A204.1 (cell line): ENCODE results near the gene CELF2.

ENCODE experiments used
- FAIRE-seq: peaks from 2 replicates; lab custom pipeline; 2012; peaks lifted over from hg19 to GRCh38; lab: Jason Lieb, UNC

Gene CELF2

DNA sequence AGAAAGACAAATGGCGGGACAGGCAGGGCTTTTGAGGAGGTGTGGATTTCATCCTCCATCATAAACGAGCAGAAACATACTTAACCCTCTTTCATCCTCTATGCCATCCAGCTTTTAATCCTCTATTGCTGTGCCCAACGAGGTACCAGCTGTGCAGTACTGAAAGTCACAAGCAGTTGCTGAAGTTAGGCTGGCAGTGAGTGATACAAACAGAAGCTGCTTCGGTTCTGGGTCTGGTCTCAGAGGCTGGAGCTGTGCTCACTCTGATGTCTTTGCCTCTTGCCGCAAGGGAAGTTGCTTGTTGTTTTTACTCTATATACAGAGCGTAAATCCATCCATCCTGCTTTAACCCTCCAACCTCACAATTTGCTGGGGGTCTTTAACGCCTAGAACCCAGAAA, 235.2 kb downstream of the CELF2 start:
- FAIRE-seq: no peak

DNA sequence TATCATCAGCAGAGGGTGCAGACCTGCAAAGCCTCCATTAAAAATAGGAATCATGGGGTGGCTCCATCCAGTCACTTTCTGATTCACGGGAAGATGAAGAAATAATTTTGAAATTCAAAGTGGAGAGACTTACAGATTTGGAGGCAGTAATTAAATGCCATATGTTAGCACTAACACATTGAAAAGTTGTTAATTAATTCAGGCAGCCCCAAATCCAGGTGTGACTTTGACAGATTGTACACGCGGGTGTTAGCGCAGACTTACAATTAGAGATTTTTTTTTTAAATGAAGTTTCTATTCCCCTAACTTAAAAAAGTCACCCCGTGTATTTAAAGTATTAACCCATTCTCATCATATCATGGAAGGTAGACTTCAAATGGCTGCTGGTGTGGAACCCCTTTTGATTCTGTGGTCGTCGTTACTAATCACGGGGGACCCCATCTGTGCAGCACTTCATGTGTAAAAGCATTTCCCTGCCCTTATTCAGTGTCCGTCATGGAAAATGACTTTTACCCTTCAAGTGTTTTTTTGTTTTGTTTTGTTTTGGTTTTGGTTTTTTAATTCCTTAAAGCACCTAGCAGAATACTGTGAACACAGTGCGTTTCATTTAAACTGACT, 235.8 kb downstream of the CELF2 start:
- FAIRE-seq: no peak

DNA sequence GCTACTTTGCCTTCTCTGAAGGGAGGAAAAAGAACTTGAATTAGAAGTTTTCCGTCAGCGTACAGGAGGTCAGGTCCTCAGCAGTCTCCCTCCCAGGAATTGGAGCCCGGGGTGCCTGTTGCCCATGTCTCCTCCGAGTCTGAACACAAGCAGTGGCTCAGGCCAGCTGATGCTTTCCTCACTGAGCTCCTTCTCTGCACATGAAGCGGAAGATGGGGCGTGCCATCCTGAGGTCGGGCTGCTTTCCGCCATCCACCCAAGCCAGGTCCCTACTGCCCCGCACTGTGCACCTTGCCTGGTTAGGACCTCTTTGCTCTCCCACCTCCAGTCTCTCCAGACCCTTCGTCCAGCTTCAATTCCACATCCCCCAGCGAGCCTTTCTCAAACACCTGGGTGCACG, 237.5 kb downstream of the CELF2 start:
- FAIRE-seq: no peak

DNA sequence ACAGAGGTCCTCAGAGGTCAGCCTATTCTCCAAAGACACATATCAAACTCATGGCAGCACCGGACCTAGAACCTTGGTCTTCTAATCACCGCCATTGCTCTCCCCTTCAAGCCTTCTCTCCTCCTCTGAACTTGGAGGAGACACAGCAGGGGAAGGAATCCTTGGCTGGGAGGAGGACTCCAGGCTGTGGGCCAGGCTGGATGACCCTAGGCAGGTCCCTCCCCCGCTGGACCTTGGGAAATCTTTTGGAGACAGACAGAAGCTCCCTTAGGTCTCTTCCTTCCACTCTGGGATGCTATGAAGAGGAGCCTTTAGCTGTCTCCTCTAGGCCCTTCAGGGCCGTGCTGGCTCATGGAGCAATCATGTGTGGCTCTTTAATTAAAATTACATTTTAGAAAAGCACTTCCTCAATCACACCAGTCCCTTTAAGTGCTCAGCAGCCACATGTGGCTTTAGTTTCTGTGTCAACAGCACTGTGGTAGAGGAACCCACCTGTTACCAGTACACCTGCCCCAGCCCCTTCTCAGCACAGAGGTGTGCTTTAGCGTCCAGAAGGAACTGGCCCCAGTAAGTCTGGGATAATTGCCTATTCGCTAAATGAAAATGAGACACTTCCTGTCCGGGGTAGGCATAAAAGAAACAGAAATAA, 238.2 kb downstream of the CELF2 start:
- FAIRE-seq: no peak

DNA sequence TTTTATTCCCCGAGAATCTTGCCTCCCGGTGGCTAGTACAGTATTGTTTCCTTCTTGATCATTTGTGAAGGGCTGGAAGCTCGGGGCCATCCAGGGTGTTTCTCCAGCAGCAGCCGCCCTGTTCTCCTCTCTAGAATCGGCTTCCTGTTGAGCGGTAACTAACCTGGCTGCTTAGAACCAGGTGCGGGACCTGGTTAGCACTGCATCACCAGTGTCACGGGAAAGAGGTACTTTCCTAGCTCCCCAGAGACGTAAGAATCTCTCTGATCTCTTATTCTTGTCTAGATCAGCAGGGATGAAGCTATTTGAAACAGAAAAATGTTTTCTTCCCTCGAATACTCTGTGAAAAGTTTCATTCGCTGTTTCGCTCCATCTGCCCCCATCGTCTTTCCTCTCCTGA, 239.2 kb downstream of the CELF2 start:
- no peak for FAIRE-seq

DNA sequence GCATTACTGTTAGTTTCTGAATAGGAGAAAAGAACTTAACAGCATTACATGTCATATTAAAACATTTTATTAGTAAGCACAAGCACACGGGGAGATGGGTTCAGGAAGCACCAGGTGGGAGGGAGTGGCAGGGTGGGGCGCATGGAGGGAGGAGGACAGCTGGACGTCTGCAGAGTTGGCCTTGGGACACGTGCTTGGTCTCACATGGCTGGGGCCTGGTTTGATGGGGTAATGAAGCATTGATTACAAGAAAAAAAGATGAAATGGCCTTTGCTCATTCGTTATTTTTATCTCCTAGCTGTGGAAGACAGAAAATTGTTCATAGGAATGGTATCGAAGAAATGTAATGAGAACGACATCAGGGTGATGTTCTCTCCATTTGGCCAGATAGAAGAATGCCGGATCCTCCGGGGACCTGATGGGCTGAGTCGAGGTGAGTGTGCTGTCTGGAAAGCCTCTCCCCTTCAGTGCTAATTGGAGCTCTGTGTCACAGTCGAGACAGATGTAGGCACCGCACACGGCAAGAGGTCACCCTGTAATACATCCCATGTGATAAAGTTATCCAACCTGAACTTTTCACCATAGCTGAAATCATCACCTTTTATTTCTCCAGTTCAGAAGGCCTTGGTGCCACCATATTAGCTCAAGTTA, 239.9 kb downstream of the CELF2 start:
- no peak for FAIRE-seq

DNA sequence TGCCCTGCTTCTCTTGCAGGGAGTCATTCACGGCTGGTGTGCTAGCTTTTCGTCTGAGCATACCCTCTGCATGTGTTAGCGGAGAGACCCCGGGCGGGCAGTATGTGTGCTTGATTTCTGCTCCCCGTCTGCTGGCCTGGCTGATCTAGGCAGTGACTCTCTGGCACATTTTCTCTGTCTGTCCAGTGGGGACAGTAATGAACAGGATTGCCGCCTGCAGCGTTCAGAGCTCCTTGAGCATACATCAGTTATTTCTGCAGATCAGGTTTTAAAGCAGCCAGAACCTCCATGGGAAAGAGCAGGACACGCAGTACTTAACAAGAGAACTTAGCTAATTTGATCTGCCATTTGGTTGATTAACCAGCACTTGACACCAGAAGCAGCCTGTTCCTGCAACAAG, 242.5 kb downstream of the CELF2 start:
- FAIRE-seq: no peak

DNA sequence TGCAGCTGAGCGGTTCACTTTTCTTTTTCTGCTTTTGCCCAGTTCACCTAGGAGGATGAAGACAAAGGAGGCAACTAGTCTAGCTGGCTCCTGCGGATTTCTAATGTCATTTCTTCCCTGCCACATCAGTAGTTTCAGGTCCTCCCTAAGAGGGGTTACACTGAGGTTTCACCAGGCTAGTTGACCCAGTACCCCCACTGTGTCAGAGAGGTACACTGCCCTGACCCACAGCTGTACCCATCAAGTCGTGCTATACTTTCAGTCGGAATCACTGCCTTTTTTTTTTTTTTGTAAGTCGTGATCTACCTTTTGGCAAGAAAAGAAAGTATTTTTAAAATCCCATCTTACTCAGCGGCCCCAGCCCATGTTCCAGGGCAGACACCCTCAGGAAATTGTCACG, 243.5 kb downstream of the CELF2 start:
- FAIRE-seq: no peak

DNA sequence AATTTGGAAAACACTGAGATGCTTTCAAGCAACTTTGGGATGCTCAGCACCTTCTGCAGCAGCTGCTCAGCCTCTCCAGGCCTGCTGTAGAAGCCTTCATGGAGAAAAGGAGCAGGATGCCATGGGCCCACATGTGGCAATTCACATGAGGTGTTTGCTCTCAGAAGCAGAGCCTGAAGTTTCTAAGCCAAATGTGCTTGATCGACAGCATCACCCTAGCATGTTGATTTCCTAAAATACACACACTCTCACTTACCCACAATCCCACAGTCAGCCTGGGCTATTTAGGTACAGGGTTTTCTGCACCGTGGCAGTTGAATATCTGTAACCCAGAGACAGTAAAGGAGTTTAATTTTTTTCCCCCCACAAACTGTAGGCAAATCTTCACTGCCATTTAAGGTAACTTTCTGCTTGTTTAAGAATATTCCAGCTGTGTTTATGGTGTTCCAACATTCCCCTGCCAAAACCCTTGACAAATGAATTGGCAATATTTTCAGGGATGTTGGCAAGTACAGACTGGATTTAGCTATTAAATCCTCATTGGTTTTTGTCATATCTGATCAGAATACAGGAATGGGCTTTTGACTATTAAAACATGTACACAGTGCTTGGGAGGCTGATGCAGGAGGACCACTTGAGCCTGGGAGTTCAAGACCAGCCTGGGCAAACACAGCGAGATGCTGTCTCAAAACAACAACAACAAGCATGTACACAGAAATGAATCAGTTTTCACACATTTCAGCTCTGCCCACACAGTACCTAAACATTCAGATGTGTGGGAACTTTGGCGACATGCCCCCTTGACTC, 244.2 kb downstream of the CELF2 start:
- no peak for FAIRE-seq

DNA sequence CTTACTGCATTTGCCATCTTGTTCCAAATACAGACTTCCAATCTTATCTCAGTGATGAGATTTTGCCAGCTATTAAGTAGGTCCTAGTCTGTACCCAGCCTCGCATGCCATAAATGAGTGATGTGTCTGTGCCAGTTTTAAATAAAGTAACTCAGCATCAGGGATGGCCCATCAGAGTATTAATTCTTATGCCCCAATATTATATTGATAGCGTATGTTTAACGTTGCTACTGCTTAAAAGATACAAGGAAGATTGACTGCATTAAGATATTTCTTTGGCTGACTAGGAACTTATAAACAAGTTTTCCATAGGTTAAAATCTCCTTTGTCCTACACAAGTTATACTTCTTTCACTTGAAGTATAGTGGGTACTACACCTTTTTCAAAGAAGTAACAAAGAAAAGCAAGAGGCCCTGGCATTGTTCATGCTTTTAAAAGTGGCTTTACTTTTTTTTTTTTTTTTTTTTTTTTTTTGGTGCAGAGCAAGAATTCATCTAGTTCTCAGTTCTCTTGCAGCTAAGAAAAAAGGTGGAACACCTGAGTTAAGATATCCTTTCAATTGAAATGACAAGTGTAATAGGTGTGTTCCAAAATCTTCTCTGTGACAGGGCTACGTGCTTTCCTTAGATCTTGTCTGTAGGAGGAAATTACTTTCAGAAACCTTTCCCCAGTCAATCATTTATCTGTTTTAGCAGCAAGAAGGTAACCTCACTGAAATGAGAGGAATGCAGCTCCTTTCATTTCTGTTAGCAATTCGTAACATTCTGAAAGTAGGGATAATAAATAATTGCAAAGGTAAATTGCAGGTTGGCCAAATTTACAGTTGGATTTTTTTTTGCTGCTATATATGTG, 245.0 kb downstream of the CELF2 start:
- no peak for FAIRE-seq

DNA sequence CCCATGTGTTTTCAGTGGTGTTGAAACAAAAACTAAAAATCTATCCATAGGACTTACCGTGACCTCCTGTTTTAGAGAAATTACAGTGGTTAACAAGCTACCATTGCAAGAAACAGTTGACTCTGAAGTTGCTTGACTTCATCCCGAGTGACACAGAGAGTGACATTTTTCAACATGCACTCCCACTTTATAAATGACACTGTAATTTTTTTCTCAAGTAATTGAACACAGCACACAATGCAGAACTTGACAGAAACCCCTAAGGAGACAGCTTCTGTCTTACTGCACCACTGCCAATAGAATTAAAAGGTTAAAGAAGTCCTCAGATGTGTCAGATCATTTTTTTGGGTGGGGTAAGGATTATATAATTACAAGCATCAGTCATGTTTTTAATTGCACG, 246.1 kb downstream of the CELF2 start:
- no peak for FAIRE-seq

DNA sequence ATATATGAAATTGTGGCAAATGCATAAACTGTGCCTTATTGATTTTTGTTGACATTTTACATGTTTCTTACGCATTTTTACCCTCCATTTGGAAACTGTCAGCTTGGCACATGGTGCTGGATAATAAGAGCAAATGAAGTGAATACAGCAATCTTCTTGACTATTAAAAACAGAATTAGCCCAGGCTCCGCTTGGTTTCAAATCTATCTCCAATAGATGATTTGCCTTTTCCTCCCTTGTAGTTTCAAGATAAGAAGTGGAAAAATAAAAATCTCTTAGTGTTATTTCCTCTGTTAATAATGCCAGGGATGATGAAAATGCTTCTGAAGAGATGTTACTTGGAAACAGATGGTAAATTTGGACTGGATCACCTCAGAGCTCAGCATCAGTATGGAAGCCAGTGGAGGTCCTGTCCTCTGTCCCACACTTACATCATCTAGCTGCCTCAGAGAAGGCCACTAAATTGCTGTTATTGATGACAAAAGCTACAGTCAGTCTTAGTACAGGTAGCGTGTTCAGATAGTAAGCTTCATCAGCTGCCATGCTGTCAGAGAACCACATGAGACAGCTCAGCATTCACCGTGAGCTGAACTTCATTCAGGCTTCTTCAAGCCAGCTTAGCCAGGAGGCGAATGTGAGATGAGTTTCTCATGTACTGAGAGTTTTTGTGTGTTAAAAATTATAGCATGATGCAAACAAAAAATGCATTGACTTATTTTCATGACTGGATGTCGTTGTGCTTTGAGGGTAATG, 246.8 kb downstream of the CELF2 start:
- FAIRE-seq: no peak

DNA sequence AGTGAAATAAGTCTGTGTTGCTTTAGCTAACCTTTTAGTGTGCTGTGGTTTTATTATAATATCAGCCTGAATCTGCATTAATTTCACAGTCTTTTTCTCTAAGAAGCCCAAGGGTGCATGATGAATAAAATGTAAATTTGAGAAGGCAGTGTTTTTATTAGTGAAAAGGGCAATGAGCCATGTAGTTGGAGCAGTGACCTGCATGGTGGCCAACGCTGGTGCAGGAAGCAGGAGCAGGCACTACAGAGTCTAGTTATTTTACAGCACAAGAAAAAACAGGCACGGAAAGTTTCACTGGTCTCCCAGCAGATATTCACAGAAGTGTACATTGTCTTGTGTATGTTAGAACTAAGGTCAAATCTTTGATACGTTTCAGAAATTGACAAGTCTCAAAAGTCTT, 247.8 kb downstream of the CELF2 start:
- no peak for FAIRE-seq

DNA sequence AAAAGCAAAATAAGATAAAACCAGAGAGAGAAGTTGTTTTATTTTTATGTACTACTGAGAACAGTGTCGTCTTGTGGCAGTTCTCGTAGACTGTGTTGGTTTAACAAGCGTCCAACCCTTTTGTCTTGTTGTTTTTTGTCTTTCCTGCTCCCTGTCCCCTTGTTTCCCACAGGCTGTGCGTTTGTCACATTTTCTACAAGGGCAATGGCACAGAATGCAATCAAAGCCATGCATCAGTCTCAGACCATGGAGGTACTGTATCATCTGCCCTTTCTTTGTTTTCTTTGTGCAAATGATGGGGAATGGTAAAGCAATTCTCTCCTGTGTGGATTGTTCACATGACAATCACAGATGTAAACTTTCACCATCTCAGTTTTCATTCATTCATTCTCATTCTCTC, 248.8 kb downstream of the CELF2 start:
- no peak for FAIRE-seq

DNA sequence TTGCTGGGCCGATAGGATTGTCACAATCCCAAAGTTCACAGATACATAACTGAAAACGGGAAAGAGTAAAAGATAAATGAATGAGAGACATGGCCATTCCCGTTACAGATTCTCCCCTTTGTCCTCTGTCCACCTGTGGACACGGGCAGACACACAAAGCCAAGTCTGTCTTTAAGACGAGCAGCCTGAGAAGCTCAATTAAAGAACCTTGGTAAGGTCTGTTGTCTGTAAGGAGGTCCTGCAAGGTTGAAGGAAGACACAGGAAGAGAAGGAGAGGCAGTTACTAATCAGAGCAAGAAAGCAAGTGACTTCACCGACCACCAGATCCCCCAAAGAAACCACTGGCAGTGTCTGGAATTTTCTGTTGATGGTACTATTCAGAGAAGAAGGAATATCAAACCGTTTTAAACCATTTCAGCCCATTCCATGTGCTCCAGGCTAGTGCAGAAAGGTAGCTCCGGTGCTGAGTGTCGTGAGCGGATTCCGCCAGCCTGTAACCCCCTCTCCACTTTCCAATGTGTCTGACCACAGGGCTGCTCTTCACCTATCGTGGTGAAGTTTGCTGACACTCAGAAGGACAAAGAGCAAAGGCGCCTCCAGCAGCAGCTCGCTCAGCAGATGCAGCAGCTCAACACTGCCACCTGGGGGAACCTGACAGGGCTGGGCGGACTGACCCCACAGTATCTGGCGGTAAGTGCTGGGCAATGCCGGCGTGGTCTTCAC, 252.6 kb downstream of the CELF2 start:
- no peak for FAIRE-seq

DNA sequence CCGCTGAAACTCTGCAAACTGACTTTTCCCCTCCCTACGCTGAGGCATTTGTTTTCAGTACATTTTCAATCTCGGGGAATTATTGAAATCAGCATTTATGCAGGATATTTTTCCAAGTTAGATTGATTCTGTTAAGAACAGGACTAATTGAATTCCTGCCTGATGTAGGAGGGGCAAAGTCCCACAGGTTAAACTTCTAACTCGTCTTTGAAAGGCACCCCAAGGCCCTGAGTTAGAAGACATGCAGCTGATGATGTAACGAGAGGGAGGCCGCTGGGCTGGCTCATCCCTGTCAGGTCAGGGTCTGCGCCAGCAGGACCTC, 253.1 kb downstream of the CELF2 start:
- no peak for FAIRE-seq

DNA sequence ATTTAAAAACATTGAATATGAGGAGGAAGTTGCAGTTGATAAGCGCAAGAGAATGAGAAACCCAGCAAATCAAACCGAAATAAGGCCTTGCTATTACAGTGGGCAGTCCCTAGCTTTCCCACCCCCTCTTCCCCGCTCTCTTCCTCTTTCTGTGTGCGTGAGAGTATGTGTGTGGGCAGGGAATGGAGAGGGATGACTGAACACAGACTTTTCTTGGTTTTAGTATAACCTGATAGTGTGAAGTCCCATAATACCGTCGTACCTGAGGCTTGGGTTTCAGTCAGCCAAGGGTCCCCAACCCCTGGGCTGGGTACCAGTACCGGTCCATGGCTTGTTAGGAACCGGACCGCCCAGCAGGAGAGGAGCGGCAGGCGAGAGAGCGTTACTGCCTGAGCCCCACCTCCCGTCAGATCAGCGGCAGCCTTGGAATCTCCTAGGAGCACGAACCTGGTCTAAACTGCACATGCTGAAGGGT, 255.3 kb downstream of the CELF2 start:
- FAIRE-seq: no peak

DNA sequence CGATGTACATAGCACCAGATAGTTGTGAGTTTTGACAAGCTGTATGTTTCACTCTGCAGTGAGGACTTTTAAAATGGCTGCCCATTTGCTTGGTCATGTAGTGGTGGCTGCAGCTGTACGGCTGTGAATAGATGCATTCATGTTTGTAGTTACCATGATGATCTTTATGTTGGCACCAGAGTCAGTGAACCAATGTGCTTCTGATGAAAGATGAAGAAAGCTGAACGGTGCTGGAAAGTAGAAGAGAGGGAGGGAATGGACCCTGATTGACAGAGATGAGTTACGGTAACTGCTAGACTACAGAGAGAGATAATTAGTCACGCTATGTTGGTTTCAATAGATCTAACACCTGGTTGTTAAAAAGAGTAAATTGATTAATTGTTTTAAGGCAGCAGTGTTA, 256.8 kb downstream of the CELF2 start:
- no peak for FAIRE-seq

DNA sequence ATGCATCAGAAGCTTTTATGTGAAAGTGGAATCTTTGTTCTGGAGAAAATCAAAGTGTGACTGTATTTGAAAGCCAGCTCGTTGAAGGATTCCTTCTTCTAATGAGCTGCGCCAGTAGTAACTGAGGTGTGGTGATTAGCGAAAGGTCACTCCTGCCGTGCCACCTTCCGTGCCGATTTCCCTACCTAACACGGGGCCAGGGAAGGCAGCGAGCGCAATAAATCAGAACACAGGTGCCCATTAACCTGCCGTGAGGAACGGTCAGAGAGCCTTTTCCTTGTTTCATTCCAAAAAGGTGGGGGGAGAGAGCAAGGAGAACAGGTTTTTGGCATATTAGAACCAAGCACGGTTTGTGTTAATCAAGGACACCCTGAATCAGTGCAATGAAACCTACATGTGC, 258.0 kb downstream of the CELF2 start:
- no peak for FAIRE-seq

DNA sequence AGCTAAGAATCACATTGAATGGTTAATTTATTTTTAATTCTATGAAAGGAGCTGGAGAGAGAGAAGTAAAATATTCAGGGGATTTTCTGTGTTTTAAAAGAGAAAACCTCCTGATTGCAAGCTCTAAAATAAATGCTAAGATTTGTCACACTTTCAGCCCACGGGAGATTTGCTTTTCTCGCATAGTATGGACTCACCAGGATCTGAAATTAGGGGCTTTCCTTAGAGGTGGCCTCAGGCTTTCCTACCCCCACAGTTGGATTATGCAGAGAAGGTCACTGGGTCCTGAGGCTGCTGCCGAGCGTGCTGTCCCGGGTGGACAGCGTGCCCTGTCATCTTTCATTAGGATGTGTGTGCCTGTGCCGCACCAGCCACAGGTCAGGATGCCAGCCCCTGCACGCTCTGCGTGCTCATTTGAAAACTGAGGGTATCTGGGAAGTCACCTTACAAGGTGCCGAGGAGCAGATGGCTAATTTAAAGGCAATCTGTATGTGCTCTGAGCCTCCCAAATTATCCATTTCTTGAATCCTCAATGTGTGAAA, 258.8 kb downstream of the CELF2 start:
- FAIRE-seq: no peak

DNA sequence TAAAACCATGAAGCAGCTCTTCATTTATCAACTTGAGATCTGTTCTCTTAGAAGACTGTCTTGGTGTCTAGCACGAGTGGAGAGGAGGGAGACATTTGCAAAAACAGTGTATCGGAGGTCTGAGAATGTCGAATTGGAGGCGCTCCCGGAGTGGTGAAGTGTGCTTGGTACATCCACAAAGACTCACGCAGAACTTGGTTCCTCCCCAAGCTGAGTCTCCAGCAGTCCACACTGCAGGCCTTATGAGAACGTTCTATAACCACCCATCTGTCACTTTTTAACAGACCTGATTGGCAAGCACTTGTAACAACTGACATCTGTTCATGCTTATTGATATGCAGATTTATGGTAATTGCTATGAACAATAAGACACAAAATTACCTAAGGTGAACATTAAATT, 261.6 kb downstream of the CELF2 start:
- no peak for FAIRE-seq
